Skin of body (tissue), 2 donors: ENCODE data around the gene KIF20A. TPM values are rescaled to one million over a fixed set of nuclear protein-coding genes. Genes with fewer than 3 reads are reported as not detected.
"Not testable (repeated sequence)": the region's sequence is repeated elsewhere in the genome, so short reads cannot be mapped to it uniquely, and the experiment has no call there.

Experiments used
- DNase-seq: peaks from one replicate; lab custom pipeline; 2025; lab: John Stamatoyannopoulos, UW
- total RNA-seq: library from RNA; depleted of rRNA; stranded (reverse); fragments of >200 nt; gene quantifications from one replicate; pipeline ENCODE4 v1.2.3, GENCODE V29; 2014

KIF20A gene
- total RNA-seq, 1 donor from 2014 or later, result 16.3 TPM

DNA sequence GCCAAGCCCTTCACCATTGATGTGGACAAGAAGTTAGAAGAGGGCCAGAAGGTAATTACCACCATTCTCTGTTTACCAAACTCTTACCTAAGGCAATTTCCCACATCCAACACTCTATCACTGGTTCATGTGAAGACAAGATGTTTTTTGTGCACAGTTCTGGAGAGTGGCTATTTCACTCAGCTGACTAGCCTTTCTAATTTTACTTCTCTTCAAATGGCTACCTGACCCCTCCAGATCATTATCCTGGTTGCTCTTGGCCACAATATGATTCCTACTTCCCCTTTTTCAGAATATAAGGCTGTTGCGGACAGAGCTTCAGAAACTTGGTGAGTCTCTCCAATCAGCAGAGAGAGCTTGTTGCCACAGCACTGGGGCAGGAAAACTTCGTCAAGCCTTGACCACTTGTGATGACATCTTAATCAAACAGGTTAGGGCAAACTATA is 7.1 kb downstream of the KIF20A start:
- DNase-seq, result no peak

DNA sequence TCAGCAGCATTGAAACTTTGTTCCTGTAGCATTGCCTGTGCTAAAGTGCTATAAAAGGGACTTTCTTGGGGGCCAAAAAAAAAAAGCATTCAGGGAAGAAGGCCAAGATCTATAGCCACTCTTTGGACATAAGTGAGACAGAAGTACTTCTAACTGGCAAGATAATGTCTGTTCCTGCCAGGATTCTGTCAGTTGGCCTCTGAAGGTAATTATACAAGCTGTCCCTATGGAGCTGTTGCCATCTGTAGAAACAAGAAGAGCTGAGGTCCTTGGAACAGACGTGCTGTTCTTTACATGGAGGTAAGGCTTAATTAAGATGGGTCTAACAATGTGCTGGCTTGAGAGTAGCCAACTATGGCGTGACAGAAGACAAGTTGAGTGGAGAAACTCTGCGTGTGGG is 9.7 kb downstream of the KIF20A start:
- no peak for DNase-seq

DNA sequence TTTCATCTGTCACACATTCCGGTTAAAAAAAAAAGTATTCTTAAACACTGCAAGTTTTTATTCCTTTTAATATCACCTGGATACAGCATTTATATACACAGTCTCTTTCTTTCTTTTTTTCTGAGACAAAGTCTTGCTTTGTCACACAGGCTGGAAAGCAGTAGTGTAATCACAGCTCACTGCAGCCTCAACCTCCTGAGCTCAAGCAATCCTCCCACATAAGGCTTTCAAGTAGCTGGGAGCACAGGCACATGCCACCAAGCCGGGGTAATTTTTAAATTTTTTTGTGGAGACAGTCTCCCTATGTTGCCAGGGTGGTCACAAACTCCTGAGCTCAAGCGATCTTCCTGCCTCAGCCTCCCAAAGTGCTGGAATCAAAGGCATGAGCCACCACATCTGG is 13.9 kb downstream of the KIF20A start:
- no peak for DNase-seq

- DNase-seq, result not testable (repeated sequence)
These were observed 14.9 kb downstream of the KIF20A start for GRCh38 chr5:138193859-138194258.

GRCh38 chr5:138210985-138211384 is 32.1 kb downstream of the KIF20A start:
- DNase-seq, result no peak

DNA sequence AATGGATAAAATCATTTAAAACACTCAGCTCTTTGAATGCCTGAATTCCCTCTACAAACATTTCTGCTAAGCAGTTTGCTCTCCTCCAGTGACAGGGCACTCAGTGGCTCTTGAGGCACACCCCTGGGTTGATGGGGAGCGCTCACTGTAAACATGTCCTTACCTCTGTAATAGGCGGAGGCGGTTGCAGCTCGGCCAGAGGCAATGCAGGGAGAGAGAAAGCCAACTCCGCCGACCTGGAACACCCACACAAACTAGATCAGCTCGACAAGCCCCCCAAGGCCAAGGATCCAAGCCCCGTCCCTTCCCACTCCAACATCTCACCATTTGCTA is 33.9 kb downstream of the KIF20A start:
- no peak for DNase-seq

GRCh38 chr5:138213161-138214029 is 34.5 kb downstream of the KIF20A start, which contains the start of gene CDC23:
CDC23 (minus strand) TSS chr5:138213323; CDS start chr5:138213312, 11 bp downstream.
- DNase-seq, result peak; percentile 98

GRCh38 chr5:138216799-138217198 is 37.9 kb downstream of the KIF20A start:
- no peak for DNase-seq

- DNase-seq, result no peak
These were observed 44.6 kb downstream of the KIF20A start for GRCh38 chr5:138223532-138223931.

- no peak for DNase-seq
These were observed 45.8 kb downstream of the KIF20A start for GRCh38 chr5:138224712-138225111.

DNA sequence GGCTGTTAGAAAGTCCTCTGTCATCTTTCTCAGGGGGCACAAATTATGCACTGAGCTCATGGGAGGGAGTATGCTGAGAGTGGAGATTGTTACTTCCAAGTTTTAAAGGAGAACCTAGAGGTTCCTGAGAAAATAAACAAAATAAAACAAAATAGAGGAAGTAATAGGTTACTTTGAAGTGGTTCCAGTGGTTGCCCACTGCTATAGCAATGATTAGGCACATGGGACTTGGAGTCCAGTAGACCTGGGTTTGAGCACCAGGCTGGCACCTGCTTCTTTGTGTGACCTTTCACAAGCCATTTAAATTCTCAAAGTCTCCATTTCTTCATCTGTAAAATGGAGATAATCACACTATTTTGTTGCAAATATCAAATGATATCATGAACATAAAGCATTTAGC is 48.0 kb downstream of the KIF20A start:
- no peak for DNase-seq

GRCh38 chr5:138229387-138229786 is 50.5 kb downstream of the KIF20A start:
- DNase-seq, result no peak

- DNase-seq, result no peak
These were observed 51.3 kb downstream of the KIF20A start for GRCh38 chr5:138230261-138230660.

DNA sequence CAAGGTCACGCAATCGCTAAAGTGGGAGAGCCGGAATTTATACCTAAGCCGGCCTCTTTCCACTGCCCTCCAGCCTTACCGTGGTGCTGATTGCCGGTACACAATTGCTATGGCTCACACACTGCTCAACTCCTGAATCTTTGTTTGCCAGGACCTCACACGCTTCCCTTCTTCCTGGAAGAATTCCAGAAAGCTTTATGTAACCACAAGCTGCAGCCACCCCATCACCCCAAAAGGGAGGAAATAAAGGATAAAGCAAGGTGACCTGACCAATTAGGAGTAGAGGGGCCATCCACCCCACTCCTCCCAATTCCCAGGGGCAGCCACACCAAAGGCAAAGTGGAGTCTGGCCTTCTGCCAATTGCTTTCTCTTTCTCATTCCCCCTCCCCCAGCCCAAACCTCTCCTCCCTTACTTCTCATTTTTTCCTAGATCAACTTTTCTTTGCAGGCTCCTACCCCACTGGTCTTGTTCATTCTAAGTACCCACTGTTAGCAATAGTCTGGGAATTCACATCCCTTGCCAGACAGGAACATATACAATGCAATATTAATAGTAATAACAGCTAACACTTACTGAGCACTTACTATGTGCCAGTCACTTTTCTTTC is 52.2 kb downstream of the KIF20A start:
- DNase-seq, result no peak

GRCh38 chr5:138233280-138233679 is 54.4 kb downstream of the KIF20A start:
- DNase-seq, result no peak

DNA sequence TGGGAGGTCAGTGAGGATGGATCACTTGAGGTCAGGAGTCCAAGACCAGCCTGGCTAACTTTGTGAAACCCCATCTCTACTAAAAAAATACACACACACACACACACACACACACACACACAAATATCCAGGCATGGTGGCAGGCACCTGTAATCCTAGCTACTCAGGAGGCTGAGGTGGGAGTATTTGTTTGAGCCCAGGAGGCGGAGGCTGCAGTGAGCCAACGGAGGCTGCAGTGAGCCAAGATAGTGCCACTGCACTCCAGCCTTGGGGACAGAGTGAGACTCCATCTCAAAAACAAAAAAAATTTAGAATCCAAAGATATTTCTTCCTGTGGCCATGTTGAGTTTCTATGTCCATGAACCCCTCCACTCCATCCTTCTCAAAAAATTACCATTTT is 55.7 kb downstream of the KIF20A start:
- DNase-seq, result no peak

Other genes with a start within 250 kb of the KIF20A start
- gene FAM13B, start 146.0 kb upstream of the KIF20A start, total RNA-seq, result 31.9 TPM
- not detected for gene WNT8A, start 95.1 kb upstream of the KIF20A start, total RNA-seq
- 1.3 TPM for gene NME5, start 39.7 kb upstream of the KIF20A start, total RNA-seq
- 34.7 TPM for gene BRD8, start 482 bp upstream of the KIF20A start, total RNA-seq
- gene CDC23, start 34.2 kb downstream of the KIF20A start, total RNA-seq, result 37.0 TPM
- 4.3 TPM for gene GFRA3, start 95.5 kb downstream of the KIF20A start, total RNA-seq
- 3.5 TPM for gene CDC25C, start 152.7 kb downstream of the KIF20A start, total RNA-seq
- 21.3 TPM for gene FAM53C, start 159.2 kb downstream of the KIF20A start, total RNA-seq
- gene KDM3B, start 173.6 kb downstream of the KIF20A start, total RNA-seq, result 60.4 TPM